HG03565 (cell line): Measurements from ENCODE around the gene BMP5.
"Not testable (repeated sequence)": the region's sequence is repeated elsewhere in the genome, so short reads cannot be mapped to it uniquely, and the experiment has no call there.

Experiments used
- ATAC-seq: cut with Tn5 transposase; IDR thresholded peaks from one replicate; pipeline ENCODE4 v1.9.1; 2021; ENCODE audit warnings: mild to moderate bottlenecking, moderate library complexity; ENCODE audit not compliant: unreplicated experiment

BMP5 gene

DNA sequence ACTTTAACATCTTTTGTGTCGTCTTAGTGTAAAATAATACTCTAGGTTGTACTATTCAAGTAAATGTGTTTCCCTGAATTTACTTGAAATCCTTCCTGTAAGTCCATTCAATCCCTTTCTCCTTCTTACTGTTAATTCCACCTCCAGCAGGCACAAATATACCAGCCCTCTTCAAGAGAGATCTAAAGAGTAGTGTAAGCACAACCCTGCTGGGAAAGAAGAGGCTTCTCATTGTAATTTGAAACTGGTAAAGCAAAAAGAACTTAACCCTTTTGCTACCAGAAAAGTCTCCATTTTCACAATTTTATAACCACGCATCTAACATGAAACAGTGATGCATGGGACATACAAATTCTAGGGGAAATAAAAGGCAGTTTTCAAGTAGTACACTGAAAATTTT is at the start of gene BMP5:
BMP5 (minus strand) TSS at position 191 of the 400 bp plus-strand sequence. CDS start 725 bp downstream, outside the sequence.
- no peak for ATAC-seq

DNA sequence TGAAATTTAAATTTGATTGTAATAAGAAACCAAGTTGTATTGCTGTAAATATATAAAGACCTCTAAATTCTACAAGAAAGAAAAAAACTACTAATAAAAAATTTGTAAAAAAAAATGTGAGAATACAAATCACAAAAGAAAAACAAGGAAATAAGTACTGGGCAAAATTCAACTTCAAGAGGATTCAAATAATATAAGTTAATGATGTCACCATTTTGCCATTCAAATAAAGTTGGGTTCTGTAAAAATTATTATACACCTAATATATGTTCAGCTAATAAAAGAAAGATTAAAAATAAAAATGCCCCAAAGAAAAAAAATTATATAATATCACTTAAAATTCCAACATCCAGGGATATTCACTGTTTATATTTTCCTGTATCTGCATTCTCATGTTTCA is 47.0 kb upstream of the BMP5 start:
- ATAC-seq, result no peak

GRCh38 chr6:55919716-55920308 is 44.4 kb upstream of the BMP5 start:
- ATAC-seq, result no peak

- no peak for ATAC-seq
These were observed 43.2 kb upstream of the BMP5 start for GRCh38 chr6:55918639-55919038.

DNA sequence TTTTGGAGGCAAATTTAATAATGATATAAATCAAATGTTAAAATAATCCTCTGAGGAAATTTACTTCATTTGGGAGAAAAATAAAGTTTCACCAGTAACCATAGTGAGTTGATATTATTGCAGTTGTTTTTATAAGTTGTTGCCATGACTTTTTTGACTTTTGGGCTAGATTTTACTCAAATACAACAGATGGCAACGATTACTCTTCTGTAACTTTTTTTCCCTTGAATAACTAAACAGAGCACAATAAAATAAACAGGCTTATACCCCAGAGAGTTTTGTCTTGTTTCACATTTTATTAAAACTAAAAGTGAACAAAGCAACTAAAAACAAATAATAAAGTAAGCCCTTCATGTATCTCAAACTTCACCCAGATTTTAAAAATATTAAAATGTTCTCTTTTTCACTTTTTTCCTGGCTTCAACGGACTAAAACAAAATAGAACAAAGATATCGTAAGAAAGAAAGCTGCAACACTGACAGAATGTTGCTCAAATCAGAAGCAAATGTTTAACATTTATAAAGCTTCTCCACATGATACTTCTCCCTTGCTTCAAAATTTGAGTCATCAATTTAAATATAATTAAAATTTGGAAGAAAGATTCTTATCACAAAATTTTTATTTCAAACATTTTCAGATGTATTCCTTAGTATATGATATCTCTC is 42.5 kb upstream of the BMP5 start:
- no peak for ATAC-seq

GRCh38 chr6:55916188-55916587 is 40.8 kb upstream of the BMP5 start:
- no peak for ATAC-seq

DNA sequence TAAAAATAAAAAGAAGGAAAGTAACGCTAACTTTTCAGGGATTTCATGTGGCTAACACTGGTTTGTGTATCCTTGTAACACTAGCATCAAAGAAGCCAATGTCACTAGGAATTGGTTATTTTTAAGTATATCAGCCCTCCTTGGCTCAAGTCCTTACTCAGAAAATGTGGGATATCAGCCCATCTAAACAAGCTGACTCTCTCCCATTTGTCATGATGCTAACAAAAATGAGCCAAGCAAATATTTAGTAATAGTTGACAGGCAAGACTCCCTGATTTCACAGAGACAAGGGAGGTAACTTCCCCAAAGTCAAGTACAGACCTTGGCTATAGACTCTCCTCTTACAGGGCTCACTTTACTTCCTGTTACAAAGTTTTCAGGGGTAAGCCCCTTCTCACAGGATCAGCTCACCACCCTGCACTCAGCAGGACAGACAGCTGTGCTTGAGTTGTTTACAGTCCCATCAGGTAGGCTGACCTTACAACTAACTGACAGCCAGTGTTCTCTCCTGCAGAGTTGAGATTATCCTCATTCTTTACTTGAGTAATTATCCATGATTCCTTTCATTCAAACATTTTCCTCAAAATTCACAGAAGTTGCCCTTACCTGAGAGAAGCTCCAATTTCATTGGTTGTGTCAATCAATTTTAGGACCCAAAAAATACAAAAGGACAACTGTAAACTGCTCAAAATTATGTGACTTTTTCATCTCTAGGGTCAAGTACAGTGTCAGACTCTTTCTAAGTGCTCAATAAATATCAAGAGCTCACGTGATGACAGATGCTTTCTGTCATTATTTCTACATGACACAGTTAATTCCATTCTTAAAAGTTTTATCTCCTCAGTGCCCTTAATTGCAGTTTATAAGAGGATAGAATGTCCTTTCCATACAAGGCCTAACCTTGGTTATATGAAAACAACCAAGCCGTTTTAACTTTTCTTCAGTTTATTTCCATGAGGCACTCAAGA is 38.1 kb upstream of the BMP5 start:
- peak; percentile 84 for ATAC-seq

DNA sequence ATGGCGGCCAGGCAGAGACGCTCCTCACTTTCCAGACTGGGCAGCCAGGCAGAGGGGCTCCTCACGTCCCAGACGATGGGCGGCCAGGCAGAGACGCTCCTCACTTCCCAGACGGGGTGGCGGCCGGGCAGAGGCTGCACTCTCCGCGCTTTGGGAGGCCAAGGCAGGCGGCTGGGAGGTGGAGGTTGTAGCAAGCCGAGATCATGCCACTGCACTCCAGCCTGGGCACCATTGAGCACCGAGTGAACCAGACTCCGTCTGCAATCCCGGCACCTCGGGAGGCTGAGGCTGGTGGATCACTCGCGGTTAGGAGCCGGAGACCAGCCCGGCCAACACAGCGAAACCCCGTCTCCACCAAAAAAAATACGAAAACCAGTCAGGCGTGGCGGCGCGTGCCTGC is 35.1 kb upstream of the BMP5 start:
- not testable (repeated sequence) for ATAC-seq

DNA sequence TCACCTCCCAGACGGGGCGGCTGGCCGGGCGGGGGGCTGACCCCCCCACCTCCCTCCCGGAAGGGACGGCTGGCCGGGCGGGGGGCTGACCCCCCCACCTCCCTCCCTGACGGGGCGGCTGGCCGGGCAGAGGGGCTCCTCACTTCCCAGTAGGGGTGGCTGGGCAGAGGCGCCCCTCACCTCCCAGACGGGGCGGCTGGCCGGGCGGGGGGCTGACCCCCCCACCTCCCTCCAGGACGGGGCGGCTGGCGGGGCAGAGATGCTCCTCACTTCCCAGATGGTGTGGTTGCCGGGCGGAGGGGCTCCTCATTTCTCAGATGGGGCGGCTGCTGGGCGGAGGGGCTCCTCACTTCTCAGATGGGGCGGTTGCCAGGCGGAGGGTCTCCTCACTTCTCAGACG is 34.5 kb upstream of the BMP5 start:
- ATAC-seq, result not testable (repeated sequence)

GRCh38 chr6:55902796-55903195 is 27.4 kb upstream of the BMP5 start:
- ATAC-seq, result no peak

- no peak for ATAC-seq
These were observed 26.4 kb upstream of the BMP5 start for GRCh38 chr6:55901765-55902270.

DNA sequence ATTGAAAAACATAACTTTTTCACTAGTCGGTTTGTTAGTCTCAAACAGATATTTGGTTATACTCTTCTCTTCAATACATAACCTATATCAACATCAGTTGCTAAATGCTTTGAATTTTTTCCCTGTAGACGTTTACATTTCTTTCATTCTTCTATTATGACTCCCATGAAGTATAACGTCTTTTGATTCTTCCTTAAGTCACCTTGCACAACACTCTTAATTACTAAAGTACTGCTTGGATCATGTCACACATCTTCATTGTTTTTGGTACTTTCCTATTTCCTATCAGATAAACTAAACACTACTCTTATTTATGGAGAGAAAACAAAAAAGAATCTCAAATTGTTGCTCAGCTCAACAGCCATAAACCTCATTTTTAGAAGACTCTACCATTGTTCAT is 23.0 kb upstream of the BMP5 start:
- ATAC-seq, result no peak

DNA sequence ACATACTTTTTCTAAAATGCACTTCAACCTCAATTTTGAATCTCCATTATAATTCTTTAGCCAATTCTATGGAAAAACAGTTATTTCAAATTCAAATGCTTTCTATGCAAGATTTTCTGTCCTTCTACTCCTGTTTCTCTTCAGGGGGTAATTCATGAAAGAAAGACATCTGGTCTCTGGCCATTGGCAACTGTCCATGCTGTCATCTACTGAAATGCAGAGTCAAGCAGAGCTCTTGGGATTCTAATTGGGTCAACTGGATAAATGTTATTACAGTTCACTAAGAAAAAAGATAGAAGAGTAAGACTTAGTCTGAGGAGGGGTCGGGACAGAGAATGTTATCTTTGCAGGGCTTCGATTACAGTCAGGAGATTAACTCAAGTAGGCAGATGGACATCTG is 22.0 kb upstream of the BMP5 start:
- no peak for ATAC-seq

DNA sequence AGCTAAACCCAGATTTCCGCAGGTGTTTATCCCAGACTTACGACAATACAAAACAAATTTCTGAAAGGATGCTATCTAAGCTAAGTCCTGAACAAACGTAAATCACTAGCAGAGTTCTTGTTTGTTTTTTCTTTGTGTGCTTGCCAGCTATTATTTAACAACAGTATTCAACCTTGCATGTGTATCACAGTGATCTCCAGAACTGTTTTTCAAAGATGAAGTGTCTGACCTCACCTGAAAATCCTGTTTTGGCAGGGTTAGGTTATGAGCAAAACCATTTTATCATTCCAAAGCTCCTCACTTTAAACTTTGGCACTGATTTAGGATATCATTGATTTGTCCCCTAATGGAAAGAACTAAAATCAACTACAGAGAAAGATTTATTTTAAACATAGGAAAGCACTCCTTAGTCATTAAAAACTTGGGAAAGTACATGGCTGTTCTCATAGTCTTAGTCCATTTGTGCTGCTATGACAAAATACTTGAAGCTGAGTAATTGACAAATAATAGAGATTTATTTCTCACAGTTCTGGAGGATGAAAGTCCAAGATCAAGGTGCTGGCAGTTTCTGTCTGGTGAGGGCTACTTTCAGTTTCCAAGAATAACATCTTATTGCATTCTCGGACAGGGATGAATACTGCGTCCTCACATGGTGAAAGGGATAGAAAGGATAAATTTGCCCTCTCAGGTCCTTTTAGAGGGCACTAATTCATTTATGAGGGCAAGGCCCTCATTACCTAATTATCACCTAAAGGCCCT is 20.8 kb upstream of the BMP5 start:
- no peak for ATAC-seq

DNA sequence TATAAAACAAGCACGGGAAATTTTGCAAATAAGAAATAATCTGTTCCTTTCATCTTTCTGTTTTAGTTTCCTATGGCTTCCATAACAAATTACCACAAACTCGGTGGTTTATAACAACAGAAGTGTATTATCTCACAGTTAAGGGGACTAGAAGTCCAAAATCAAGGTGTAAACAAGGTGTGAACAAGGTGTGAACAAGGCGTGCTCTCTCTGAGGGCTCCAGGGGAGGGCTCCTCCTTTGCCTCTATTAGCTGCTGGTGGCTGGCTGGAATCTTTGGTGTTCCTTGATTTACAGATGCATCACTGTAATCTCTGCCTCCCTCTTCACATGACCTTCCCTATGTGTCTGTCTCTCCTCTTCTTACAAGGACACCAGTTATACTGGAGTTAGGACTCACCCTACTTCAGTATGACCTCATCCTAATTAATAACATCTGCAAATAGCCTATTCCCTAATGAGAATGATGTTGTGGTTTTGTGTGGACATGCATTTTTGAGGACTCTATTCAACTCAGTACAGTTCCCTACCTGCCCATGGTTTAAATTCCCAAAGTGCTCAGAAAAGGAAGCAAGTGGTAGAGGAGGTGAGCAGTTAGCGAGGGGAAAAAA is 17.5 kb upstream of the BMP5 start:
- no peak for ATAC-seq

DNA sequence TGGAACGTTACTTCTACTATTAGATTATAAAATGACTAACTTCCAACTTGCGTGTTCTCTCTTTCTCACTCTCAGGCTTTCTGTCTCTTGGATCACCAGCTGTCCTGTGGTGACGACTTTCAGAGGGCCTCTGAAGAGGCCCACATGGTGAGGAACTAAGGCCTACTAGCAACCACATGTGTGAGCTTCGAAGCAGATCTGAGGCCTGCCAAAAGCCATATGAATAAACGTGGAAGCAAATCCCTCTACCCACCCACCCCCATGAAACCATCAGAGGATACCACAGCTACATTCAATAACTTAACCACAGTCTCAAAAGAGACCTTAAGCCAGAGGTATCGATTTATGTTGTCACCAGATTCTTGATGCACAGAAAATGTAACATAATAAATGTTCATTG is 13.5 kb upstream of the BMP5 start:
- peak; percentile 66 for ATAC-seq

DNA sequence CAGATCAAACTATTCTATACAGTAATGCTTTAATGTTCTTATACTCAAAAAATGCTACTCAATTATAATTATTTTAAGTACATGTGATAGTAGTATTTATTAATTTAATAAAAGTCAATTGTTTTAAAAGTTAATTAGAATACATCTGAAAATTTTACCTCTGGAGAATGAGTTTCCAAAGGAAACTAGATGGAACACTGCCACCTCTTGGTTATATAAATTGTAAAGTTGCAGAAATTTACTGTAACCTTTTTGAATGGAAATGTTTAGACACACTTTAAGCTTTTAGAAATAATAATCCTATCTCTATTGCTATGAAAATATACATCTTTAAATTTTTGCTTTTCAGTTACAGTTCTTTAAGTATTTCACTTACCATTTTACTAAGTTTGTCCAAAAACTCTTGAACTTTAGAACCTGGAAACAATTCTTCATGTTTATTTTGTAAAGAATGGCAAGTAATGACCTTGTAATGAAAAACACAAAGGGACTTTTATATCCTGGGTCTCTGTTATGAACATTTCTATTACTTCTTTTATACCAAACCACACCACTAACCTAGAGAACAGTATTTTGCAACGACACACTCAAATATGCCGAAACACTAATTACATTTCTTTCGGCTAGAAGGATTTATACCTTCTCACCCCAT is 10.9 kb upstream of the BMP5 start:
- ATAC-seq, result no peak

GRCh38 chr6:55882718-55883569 is 7.6 kb upstream of the BMP5 start:
- ATAC-seq, result no peak

GRCh38 chr6:55877283-55877682 is 1.9 kb upstream of the BMP5 start:
- ATAC-seq, result no peak
